DND-41 (cell line): ENCODE results near the gene TRIM3.

Experiments used
- ATAC-seq: fragments of 200-7000 bp; cut with Tn5 transposase; 3 replicates; pipeline ENCODE4 v1.9.1; 2021; ENCODE audit warnings: low read depth; ENCODE audit not compliant: insufficient read depth
- DNase-seq: peaks from one replicate; pipeline ENCODE4 v3.0.0-alpha.2; 2020
- H2AFZ ChIP-seq: 2 replicates; pipeline ENCODE4 v1.6.0; 2012; ENCODE audit warnings: low read depth, low read length
- H3K27ac ChIP-seq: 2 replicates; pipeline ENCODE4 v1.5.1; 2012; ENCODE audit warnings: low read length, inconsistent platforms
- H3K27me3 ChIP-seq: fragments of 200-600 bp; sonication (generic); 2 replicates; pipeline ENCODE4 v1.6.0; 2012; ENCODE audit warnings: low read length, mild to moderate bottlenecking, inconsistent platforms; ENCODE audit not compliant: insufficient read depth, poor library complexity
- H3K36me3 ChIP-seq: 2 replicates; pipeline ENCODE4 v1.5.1; 2012; ENCODE audit warnings: low read length, inconsistent platforms; ENCODE audit not compliant: insufficient read depth
- H3K4me1 ChIP-seq: 2 replicates; pipeline ENCODE4 v1.5.1; 2012; ENCODE audit warnings: mild to moderate bottlenecking, low read length; ENCODE audit not compliant: insufficient read depth
- H3K4me2 ChIP-seq: 2 replicates; pipeline ENCODE4 v1.6.0; 2012; ENCODE audit warnings: mild to moderate bottlenecking, moderate library complexity, low read length, inconsistent platforms; ENCODE audit not compliant: insufficient read depth
- H3K4me3 ChIP-seq, 2 experiments: fragments of 200-600 bp in 1 of 2; shearing (Covaris generic) in 1 of 2; 2 replicates each; pipeline ENCODE4 v1.5.1; 2012 to 2016; ENCODE audit warnings: inconsistent platforms in 2 of 2, low read length in 2 of 2, mild to moderate bottlenecking in 2 of 2, low read depth in 1 of 2, moderate library complexity in 1 of 2
- H3K79me2 ChIP-seq: 2 replicates; pipeline ENCODE4 v1.6.0; 2012; ENCODE audit warnings: low read length, inconsistent platforms; ENCODE audit not compliant: insufficient read depth
- H3K9ac ChIP-seq: 2 replicates; pipeline ENCODE4 v1.6.0; 2012; ENCODE audit warnings: low read depth, mild to moderate bottlenecking, inconsistent platforms, low read length, moderate library complexity
- H3K9me3 ChIP-seq: 2 replicates; pipeline ENCODE4 v1.5.1; 2012; ENCODE audit warnings: low read length, moderate library complexity, mild to moderate bottlenecking, inconsistent platforms; ENCODE audit not compliant: insufficient read depth, severe bottlenecking
- H4K20me1 ChIP-seq: 2 replicates; pipeline ENCODE4 v1.6.0; 2012; ENCODE audit warnings: low read length; ENCODE audit not compliant: insufficient read depth
- EZH2 ChIP-seq: IDR thresholded peaks from 3 replicates; pipeline ENCODE4 v1.6.1; 2012; ENCODE audit warnings: borderline replicate concordance, low read depth, mild to moderate bottlenecking, moderate library complexity, low read length, inconsistent platforms; ENCODE audit not compliant: severe bottlenecking
- TF ChIP-seq, protein P1 (sequence below): IDR thresholded peaks from 2 replicates; pipeline ENCODE4 v1.5.1; 2012; ENCODE audit warnings: borderline replicate concordance, low read length, moderate library complexity, mild to moderate bottlenecking; ENCODE audit not compliant: poor library complexity, severe bottlenecking; ENCODE audit errors: extremely low read depth

TRIM3 gene

DNA sequence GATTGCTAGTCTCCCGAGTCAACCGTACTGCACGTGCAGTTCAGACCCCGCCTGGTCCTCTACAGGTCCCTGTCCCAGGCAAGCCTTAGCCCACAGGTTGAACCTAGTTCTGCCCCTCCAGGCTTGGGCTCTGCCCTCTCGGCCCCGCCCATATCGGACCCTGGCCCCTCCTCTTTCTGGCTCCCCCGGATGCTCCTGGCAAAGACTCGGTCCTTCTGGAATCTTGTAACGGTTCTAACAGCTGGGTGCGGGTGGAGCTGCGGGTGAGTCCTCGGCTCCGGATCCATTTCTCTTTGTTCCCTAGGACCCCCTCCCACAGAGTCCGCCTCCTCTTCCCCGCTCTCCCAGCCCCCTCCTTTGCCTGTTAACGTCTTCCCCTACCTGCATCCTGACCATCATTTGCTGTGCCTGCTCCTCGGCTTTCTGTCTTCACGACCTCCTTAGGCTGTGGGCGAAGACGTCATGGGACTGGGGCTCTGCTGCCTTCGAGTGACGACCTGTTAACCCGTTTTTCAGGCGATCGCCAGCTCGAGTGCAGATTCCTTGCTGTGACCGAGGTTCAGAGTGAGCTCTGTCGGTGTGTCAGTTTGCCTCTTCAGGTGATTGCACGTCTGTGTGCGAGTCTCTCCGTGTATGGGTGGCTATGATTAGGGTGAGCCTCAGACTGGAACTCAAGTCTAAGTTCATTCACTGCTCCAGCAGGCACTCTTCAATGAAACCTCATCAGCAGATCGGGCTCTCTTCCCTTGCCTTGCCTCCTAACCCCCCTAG lies 23.5 kb upstream of the TRIM3 start, which contains the start of gene DNHD1:
Gene DNHD1 (plus strand): TSS at position 212 of the 771 bp plus-strand sequence. CDS start 936 bp downstream, outside the sequence.
- no peak for TF ChIP-seq EZH2
- TF ChIP-seq, protein P1, sequence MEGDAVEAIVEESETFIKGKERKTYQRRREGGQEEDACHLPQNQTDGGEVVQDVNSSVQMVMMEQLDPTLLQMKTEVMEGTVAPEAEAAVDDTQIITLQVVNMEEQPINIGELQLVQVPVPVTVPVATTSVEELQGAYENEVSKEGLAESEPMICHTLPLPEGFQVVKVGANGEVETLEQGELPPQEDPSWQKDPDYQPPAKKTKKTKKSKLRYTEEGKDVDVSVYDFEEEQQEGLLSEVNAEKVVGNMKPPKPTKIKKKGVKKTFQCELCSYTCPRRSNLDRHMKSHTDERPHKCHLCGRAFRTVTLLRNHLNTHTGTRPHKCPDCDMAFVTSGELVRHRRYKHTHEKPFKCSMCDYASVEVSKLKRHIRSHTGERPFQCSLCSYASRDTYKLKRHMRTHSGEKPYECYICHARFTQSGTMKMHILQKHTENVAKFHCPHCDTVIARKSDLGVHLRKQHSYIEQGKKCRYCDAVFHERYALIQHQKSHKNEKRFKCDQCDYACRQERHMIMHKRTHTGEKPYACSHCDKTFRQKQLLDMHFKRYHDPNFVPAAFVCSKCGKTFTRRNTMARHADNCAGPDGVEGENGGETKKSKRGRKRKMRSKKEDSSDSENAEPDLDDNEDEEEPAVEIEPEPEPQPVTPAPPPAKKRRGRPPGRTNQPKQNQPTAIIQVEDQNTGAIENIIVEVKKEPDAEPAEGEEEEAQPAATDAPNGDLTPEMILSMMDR, result no peak
- no peak within 1 kb of the TSS for H3K9ac ChIP-seq
- ATAC-seq (no peak), DNase-seq (no peak)
- no peak within 1 kb of the TSS for H3K4me3 ChIP-seq
- H3K4me2 ChIP-seq, result no peak within 1 kb of the TSS
- peaks cover 33% of the 10 kb centered on the region for H3K36me3 ChIP-seq
- H2AFZ ChIP-seq, result no peak within 1 kb of the TSS
- H3K27ac ChIP-seq, result no peak within 1 kb of the TSS
- H3K27me3 ChIP-seq, result no peaks in the 10 kb centered on the region
- no peaks in the 10 kb centered on the region for H3K9me3 ChIP-seq
- H4K20me1 ChIP-seq, result peaks cover 6% of the 10 kb centered on the region; the same call in 1 of the 2 replicates
- H3K4me1 ChIP-seq, result no peaks in the 10 kb centered on the region
- no peaks in the 10 kb centered on the region for H3K79me2 ChIP-seq

DNA sequence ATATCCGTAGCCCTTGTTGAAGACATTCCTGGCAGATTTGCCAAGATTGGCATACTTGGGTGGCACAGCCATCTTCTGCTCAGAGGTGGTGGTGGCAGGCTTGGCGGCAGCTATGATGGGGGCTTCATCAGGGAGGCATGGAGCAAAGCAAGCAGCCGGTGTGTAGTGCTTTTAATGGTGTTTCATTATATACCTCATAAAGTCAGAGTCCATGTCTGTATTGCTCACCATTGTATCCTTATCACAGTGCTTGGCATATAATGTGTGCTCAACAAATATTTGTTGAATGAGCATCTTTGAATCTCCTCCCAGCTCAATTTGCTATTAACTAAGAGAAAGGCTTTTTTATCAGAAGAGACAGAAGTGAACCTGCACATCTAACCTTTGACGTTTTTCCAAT lies 15.6 kb upstream of the TRIM3 start:
- Histone ChIP-seq H3K9ac (no peak overlapping the region), H3K4me1 (no peaks in the 10 kb centered on the region), H3K27me3 (no peaks in the 10 kb centered on the region), H2AFZ (no peak overlapping the region), H3K9me3 (no peaks in the 10 kb centered on the region), H3K4me3 (no peak overlapping the region), H3K27ac (no peak overlapping the region), H4K20me1 (0 out of 2 replicates have a peak, but pooled peaks cover 3% of the 10 kb centered on the region), H3K36me3 (peaks cover 58% of the 10 kb centered on the region), H3K4me2 (no peak overlapping the region), H3K79me2 (no peaks in the 10 kb centered on the region)
- TF ChIP-seq, protein P1, result no peak
- TF ChIP-seq EZH2, result no peak
- ATAC-seq (no peak), DNase-seq (no peak)

DNA sequence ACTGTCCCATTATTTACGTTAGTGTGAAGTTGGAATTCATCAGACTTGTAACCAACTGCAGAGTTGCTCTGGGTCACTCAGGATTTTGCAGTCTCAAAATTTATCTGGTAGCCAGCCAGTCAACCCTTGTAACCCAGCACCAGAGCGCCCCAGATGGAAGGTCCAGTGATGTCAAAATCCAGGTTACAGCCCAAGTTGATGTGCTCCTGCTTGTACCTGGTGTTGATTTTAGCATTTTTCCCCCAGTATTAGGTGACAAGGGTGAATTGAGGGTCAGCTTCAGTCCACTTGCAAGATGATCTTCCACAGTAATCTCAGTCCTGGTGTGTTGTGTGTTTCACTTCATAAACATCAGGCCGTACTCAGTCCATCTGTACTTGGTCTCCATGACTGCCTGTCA lies 15.1 kb upstream of the TRIM3 start:
- H3K36me3 ChIP-seq, result peaks cover 59% of the 10 kb centered on the region; the same call in 1 of the 2 replicates
- H4K20me1 ChIP-seq, result 0 out of 2 replicates have a peak, but pooled peaks cover 3% of the 10 kb centered on the region
- no peak overlapping the region for H3K4me2 ChIP-seq
- H3K4me3 ChIP-seq, result no peak overlapping the region
- no peak overlapping the region for H3K27ac ChIP-seq
- H3K79me2 ChIP-seq, result peaks cover 1% of the 10 kb centered on the region
- TF ChIP-seq, protein P1, result no peak
- TF ChIP-seq EZH2, result no peak
- DNase-seq (no peak), ATAC-seq (no peak)
- no peak overlapping the region for H2AFZ ChIP-seq
- H3K9me3 ChIP-seq, result no peaks in the 10 kb centered on the region
- H3K27me3 ChIP-seq, result no peaks in the 10 kb centered on the region
- no peaks in the 10 kb centered on the region for H3K4me1 ChIP-seq
- no peak overlapping the region for H3K9ac ChIP-seq
